Activated CD8-positive, alpha-beta T cell treated with anti-CD3 and anti-CD28 coated beads, Interleukin-2, amount 10 ng/mL, durations not matched to agents 7 days and 5 days (primary cell): ENCODE results near the gene BLMH. TPM values are rescaled to one million over a fixed set of nuclear protein-coding genes. Genes with fewer than 3 reads are reported as not detected.
"Not testable (repeated sequence)": the region's sequence is repeated elsewhere in the genome, so short reads cannot be mapped to it uniquely, and the experiment has no call there.

Experiments used
- ATAC-seq: fragments of 150-1000 bp; cut with Tn5 transposase; one replicate; pipeline ENCODE4 v1.10.0; 2021; ENCODE audit warnings: moderate library complexity
- CTCF ChIA-PET: fragments of 350-600 bp; sonication (Branson Sonifier 250); formaldehyde crosslinking; loops from one replicate; lab custom pipeline; 2021; ENCODE audit warnings: antibody characterized with exemption; lab: Charles Lee
- POLR2A ChIA-PET: fragments of 350-600 bp; sonication (Branson Sonifier 250); formaldehyde crosslinking; loops from one replicate; lab custom pipeline; 2021; ENCODE audit warnings: antibody characterized with exemption; lab: Charles Lee
- DNase-seq: peaks from one replicate; pipeline ENCODE4 v3.0.0-alpha.2; 2020
- H3K27ac Mint-ChIP-seq: one replicate; pipeline ENCODE4 v1.8.0; 2021; ENCODE audit warnings: mild to moderate bottlenecking, mixed read lengths
- H3K27me3 Mint-ChIP-seq: one replicate; pipeline ENCODE4 v1.8.0; 2021; ENCODE audit warnings: low read depth, mixed read lengths
- H3K36me3 Mint-ChIP-seq: one replicate; pipeline ENCODE4 v1.8.0; 2021; ENCODE audit warnings: low read depth, mixed read lengths
- H3K4me1 Mint-ChIP-seq: one replicate; pipeline ENCODE4 v1.8.0; 2021; ENCODE audit warnings: low read depth, mixed read lengths
- H3K4me3 Mint-ChIP-seq: one replicate; pipeline ENCODE4 v1.8.0; 2021; ENCODE audit warnings: mild to moderate bottlenecking, mixed read lengths
- H3K9me3 Mint-ChIP-seq: one replicate; pipeline ENCODE4 v1.8.0; 2022; ENCODE audit warnings: mixed read lengths; ENCODE audit not compliant: insufficient read depth
- total RNA-seq, 2 experiments: library from RNA; stranded (reverse); gene quantifications; one replicate each; pipeline ENCODE4 v1.2.3, GENCODE V29; 2021

BLMH gene
- total RNA-seq, 2 experiments from 2014 or later: 57.9 to 61.1 TPM

DNA sequence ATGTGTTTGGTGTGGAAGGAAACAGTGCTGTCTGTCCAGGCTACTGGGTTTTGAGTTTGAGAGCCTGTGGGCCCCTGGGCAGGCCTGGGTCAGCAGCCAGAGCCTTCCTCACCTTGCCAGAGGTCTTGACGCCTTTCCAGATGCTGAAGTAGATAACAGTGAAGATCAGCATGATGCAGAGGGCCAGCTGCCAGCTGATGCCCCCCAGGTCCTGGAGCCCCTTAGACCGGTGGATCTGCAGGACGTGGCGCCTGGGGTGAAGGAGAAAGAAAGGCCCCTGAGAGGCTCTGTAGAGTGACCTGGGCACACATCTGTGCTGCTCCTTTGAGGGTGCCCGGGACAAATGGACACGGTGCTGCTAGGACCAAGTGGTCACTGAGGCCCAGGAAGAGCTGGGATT lies 74.7 kb downstream of the BLMH start:
- Mint-ChIP-seq H3K27ac (no peak overlapping the region), H3K4me1 (no peaks in the 10 kb centered on the region), H3K4me3 (no peak overlapping the region), H3K9me3 (no peaks in the 10 kb centered on the region), H3K36me3 (no peaks in the 10 kb centered on the region), H3K27me3 (no peaks in the 10 kb centered on the region)
- DNase-seq (no peak), ATAC-seq (no peak)
- CTCF ChIA-PET: no interaction called here
- POLR2A ChIA-PET: no interaction called here

DNA sequence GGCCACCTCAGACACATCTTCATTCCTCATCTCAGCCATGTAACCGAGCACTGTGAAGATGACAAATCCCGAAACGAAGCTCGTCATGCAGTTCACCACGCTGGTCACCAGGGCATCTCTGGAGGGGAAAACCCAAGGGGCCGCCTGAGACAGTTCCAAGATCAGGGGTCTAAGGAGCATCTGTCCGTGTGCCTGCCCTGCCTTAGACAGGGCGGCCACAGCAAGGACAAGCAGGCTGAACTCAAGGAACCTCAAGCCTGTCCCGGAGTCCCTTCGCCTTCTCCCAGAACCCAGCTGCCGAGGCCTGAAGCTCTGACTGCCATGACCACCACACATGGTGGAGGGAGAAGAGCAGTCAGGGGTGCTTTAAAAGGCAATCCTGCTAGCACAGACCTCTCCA lies 79.0 kb downstream of the BLMH start:
- no peak for DNase-seq
- no peaks in the 10 kb centered on the region for H3K36me3 Mint-ChIP-seq
- CTCF ChIA-PET: no interaction called here
- H3K4me1 Mint-ChIP-seq: peaks cover 4% of the 10 kb centered on the region
- POLR2A ChIA-PET: no interaction called here
- H3K27me3 Mint-ChIP-seq: peaks cover 3% of the 10 kb centered on the region
- H3K9me3 Mint-ChIP-seq: no peaks in the 10 kb centered on the region
- H3K4me3 Mint-ChIP-seq: no peak overlapping the region
- ATAC-seq: no peak
- no peak overlapping the region for H3K27ac Mint-ChIP-seq

DNA sequence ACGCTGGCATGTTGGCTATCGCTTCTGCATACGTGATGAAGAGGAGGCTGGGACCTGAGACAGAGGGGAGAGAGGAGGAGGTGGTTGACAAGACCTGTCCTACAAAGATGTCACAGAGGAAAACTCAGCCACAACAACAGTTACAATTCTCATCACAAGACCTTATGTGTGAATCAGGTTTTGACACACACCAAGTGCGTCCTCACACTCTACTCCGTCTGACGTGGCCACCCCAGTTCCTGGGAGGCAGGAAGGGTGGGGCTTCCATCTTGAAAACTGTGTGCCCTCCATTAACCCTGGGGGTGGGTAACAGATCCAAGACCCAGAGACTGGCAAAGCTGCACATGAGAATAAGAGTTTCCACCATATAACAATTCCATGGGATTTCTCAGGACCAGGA lies 80.4 kb downstream of the BLMH start:
- DNase-seq (no peak), ATAC-seq (no peak)
- no peak overlapping the region for H3K27ac Mint-ChIP-seq
- peaks cover 4% of the 10 kb centered on the region for H3K4me1 Mint-ChIP-seq
- POLR2A ChIA-PET: no interaction called here
- CTCF ChIA-PET: no interaction called here
- no peaks in the 10 kb centered on the region for H3K9me3 Mint-ChIP-seq
- H3K36me3 Mint-ChIP-seq: no peaks in the 10 kb centered on the region
- H3K4me3 Mint-ChIP-seq: no peak overlapping the region
- peaks cover 6% of the 10 kb centered on the region for H3K27me3 Mint-ChIP-seq

DNA sequence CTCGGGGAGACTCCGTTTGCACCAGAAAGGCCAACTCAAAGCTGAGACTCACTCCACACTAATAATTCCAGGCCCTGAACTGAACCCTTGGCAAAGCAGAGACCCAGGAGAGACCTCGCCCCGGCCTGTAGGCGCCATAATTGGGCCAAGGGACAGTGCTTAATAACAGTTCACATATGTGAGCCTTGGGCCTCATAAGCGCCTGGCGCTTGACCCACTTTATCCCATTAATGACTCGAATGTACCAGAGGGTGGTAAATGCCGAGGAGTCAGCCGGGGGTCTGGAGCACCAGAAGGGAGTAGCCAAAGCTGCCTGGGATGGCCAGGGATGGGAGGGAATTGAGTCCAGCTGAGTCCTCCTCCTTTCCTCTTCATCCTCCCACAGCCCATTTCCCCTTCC lies 80.8 kb downstream of the BLMH start:
- POLR2A ChIA-PET: no interaction called here
- Mint-ChIP-seq H3K4me1 (peaks cover 4% of the 10 kb centered on the region), H3K27me3 (peaks cover 6% of the 10 kb centered on the region), H3K4me3 (no peak overlapping the region), H3K9me3 (no peaks in the 10 kb centered on the region), H3K36me3 (no peaks in the 10 kb centered on the region), H3K27ac (no peak overlapping the region)
- no peak for DNase-seq
- ATAC-seq: no peak
- CTCF ChIA-PET: no interaction called here

DNA sequence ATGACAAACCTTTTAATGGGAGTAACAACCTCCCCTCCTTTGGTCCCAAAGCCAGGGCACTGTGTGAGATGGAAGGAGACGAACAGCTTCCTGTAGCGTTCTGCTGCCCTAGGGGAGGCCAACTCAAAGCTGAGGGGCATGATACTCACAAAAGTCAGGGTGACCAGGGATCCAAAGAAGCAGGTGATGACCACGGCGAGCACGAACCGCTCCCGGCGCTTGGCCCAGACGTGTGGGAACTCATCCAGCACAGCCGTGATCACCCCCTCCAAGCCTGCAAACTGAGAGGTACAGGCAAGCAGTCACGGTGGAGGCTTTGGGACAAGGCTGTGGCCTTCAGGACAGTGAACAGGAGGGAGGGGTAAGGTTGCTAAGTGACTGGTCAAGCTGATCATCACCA lies 81.4 kb downstream of the BLMH start:
- no peaks in the 10 kb centered on the region for H3K9me3 Mint-ChIP-seq
- peaks cover 6% of the 10 kb centered on the region for H3K27me3 Mint-ChIP-seq
- CTCF ChIA-PET: no interaction called here
- H3K27ac Mint-ChIP-seq: no peak overlapping the region
- no peaks in the 10 kb centered on the region for H3K36me3 Mint-ChIP-seq
- no peak for DNase-seq
- no peak overlapping the region for H3K4me3 Mint-ChIP-seq
- POLR2A ChIA-PET: no interaction called here
- no peak for ATAC-seq
- H3K4me1 Mint-ChIP-seq: peaks cover 4% of the 10 kb centered on the region

DNA sequence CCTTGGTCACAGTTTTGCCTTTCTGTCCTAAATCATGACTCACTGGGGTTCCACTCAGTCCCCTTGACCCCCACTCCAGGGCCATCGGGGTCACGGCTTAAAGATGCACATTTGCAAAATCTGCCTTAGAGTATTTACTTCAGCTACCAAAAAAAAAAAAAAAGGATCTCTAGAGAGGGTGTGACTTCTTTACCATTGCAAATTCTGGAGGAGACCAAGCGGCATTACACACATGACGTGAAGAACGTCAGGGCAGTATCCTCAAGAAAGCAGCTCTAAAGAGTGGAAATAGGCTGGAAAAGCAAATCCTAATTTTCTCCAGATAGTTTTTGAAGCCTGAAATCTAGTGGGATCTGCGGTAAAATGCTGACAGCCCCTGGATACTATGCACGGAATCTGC lies 81.8 kb downstream of the BLMH start:
- Mint-ChIP-seq H3K27ac (no peak overlapping the region), H3K4me3 (no peak overlapping the region), H3K4me1 (peaks cover 4% of the 10 kb centered on the region), H3K9me3 (no peaks in the 10 kb centered on the region), H3K36me3 (no peaks in the 10 kb centered on the region), H3K27me3 (peaks cover 6% of the 10 kb centered on the region)
- CTCF ChIA-PET: no interaction called here
- ATAC-seq (no peak), DNase-seq (no peak)
- POLR2A ChIA-PET: no interaction called here

DNA sequence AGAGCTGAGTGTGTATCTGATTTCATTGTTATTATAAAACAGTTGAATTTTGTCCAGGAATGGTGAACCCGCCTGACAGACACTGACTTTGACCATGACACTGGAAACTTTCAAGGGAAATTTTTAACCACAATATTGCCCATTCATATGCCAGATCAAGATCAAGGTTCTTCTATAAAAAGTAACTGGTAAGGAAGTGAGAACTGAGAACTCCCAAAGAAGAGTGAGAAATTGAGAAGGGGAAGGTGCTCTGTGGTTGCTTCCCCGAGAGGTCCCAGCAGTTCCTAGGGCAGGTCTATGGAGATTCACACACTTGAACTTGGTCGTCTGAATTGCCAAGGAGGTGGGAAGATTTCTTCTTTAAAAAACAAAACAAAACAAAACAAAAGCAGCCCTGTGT lies 83.5 kb downstream of the BLMH start:
- POLR2A ChIA-PET: no interaction called here
- CTCF ChIA-PET: no interaction called here
- no peak overlapping the region for H3K4me3 Mint-ChIP-seq
- no peaks in the 10 kb centered on the region for H3K9me3 Mint-ChIP-seq
- H3K36me3 Mint-ChIP-seq: no peaks in the 10 kb centered on the region
- DNase-seq (no peak), ATAC-seq (no peak)
- H3K4me1 Mint-ChIP-seq: peaks cover 4% of the 10 kb centered on the region
- no peak overlapping the region for H3K27ac Mint-ChIP-seq
- H3K27me3 Mint-ChIP-seq: peaks cover 6% of the 10 kb centered on the region

DNA sequence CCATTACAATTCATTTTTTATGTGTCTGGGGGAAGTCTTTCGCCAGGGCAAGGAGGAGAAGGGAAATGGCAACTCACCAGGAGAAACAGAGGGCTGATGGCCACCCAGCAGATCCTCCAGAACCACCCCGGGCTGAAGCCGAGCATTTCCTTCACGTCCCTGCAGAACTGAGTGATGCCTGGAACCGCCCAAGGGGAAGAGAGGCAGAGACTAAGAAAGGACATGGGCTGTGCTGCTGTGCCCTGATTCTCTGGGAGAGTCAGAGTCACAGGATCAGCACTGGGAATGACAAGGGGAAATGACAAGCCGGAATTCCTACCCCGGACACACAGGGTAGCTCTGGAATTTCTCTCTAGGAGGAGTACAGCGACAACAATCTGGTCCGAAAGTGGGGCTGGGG lies 84.1 kb downstream of the BLMH start:
- ChIA-PET POLR2A (no interaction called here), CTCF (no interaction called here)
- ATAC-seq: no peak
- peaks cover 4% of the 10 kb centered on the region for H3K4me1 Mint-ChIP-seq
- no peak overlapping the region for H3K27ac Mint-ChIP-seq
- peaks cover 9% of the 10 kb centered on the region for H3K27me3 Mint-ChIP-seq
- no peak for DNase-seq
- no peaks in the 10 kb centered on the region for H3K9me3 Mint-ChIP-seq
- H3K4me3 Mint-ChIP-seq: no peak overlapping the region
- no peaks in the 10 kb centered on the region for H3K36me3 Mint-ChIP-seq

GRCh38 chr17:30203471-30203981 lies 88.2 kb downstream of the BLMH start:
- no peak overlapping the region for H3K4me3 Mint-ChIP-seq
- no peaks in the 10 kb centered on the region for H3K4me1 Mint-ChIP-seq
- CTCF ChIA-PET: interaction anchor here (0.9 to 2.3 kb wide), 2 partner anchors 78 to 99 kb away, joined by 3 to 11 read pairs; no protein-coding TSS in a partner anchor
- H3K27ac Mint-ChIP-seq: no peak overlapping the region
- H3K27me3 Mint-ChIP-seq: peaks cover 13% of the 10 kb centered on the region
- ATAC-seq: no peak
- H3K36me3 Mint-ChIP-seq: no peaks in the 10 kb centered on the region
- POLR2A ChIA-PET: interaction anchor here (0.7 kb wide), 1 partner anchor 17 kb away, joined by 3 read pairs; no protein-coding TSS in a partner anchor
- no peaks in the 10 kb centered on the region for H3K9me3 Mint-ChIP-seq
- DNase-seq: no peak

DNA sequence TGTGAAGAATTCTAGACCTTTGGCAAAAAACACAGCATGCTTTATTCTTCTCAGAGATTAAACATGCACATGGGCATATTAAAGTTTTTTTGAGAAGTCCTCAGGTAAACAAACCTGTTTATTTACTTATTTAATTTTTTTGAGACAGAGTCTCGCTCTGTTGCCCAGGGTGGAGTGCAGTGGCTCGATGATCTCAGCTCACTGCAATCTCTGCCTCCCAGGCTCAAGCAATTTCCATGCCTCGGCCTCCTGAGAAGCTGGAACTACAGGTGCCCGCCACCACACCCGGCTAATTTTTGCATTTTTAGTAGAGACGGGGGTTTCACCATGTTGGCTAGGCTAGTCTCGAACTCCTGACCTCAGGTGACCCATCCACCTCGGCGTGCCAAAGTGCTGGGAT lies 91.1 kb downstream of the BLMH start:
- H3K4me3 Mint-ChIP-seq, DNase-seq, H3K27me3 Mint-ChIP-seq, H3K36me3 Mint-ChIP-seq, H3K27ac Mint-ChIP-seq, CTCF ChIA-PET, H3K9me3 Mint-ChIP-seq, ATAC-seq, H3K4me1 Mint-ChIP-seq, POLR2A ChIA-PET: not testable (repeated sequence)

DNA sequence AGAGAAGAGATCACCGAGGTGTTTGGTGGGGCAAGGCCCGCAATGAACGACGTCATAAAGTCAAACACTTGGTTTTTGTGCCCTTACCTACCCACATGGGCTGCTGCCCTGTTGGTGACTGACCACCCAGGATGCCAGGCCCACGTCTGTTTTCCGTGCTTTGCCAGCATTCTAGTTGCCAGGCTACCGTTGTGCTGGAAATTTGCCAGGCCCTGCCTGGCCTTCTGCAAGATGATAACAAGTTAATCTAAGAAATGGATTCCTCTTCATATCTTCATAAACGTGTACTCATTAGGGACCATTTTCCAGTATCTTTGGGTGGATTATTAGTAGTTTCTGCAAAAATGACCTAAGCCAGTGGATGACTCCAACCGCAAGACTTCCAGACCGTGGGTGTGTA lies 91.6 kb downstream of the BLMH start:
- H3K27ac Mint-ChIP-seq: no peak overlapping the region
- H3K4me3 Mint-ChIP-seq: no peak overlapping the region
- ChIA-PET CTCF (no interaction called here), POLR2A (no interaction called here)
- DNase-seq (no peak), ATAC-seq (no peak)
- peaks cover 9% of the 10 kb centered on the region for H3K27me3 Mint-ChIP-seq
- H3K9me3 Mint-ChIP-seq: no peaks in the 10 kb centered on the region
- H3K4me1 Mint-ChIP-seq: peaks cover 5% of the 10 kb centered on the region
- no peaks in the 10 kb centered on the region for H3K36me3 Mint-ChIP-seq

GRCh38 chr17:30199600-30199999 lies 92.1 kb downstream of the BLMH start:
- H3K4me1 Mint-ChIP-seq: peaks cover 5% of the 10 kb centered on the region
- no peak for ATAC-seq
- no peak overlapping the region for H3K27ac Mint-ChIP-seq
- DNase-seq: no peak
- H3K9me3 Mint-ChIP-seq: no peaks in the 10 kb centered on the region
- ChIA-PET POLR2A (no interaction called here), CTCF (no interaction called here)
- H3K27me3 Mint-ChIP-seq: peaks cover 13% of the 10 kb centered on the region
- no peak overlapping the region for H3K4me3 Mint-ChIP-seq
- no peaks in the 10 kb centered on the region for H3K36me3 Mint-ChIP-seq
